Thoracic aorta (tissue), 2 donors: ENCODE results near the gene DYNC1H1. TPM values are rescaled to one million over a fixed set of nuclear protein-coding genes. Genes with fewer than 3 reads are reported as not detected.

Experiments used
- ATAC-seq: fragments of 150-250 bp; one replicate; pipeline ENCODE4 v1.8.0; 2017; ENCODE audit warnings: low read depth; ENCODE audit not compliant: insufficient number of reproducible peaks, low FRiP score
- DNase-seq: peaks from one replicate; pipeline ENCODE4 v3.0.0-alpha.2; 2020; ENCODE audit warnings: low spot score
- H3K27ac ChIP-seq, 2 donors: fragments of 200-600 bp; sonication (generic); 1 replicate in 1 of 2; 2 replicates in 1 of 2; pipeline ENCODE4 v1.5.1; 2016; ENCODE audit warnings: mild to moderate bottlenecking in 2 of 2, moderate library complexity in 2 of 2
- H3K27me3 ChIP-seq: fragments of 200-600 bp; sonication (generic); replicated peaks from 2 replicates; pipeline ENCODE4 v1.6.0; 2016; ENCODE audit warnings: mild to moderate bottlenecking; ENCODE audit not compliant: insufficient read depth
- H3K36me3 ChIP-seq: fragments of 200-600 bp; sonication (generic); one replicate; pipeline ENCODE4 v1.5.1; 2016
- H3K4me1 ChIP-seq, 2 donors: fragments of 200-600 bp; sonication (generic); 1 replicate in 1 of 2; 2 replicates in 1 of 2; pipeline versions ENCODE4 v1.5.1 to v1.6.0; 2016; ENCODE audit warnings: low read depth in 2 of 2, mild to moderate bottlenecking in 1 of 2; ENCODE audit not compliant: control insufficient read depth in 1 of 2
- H3K4me3 ChIP-seq: fragments of 200-600 bp; sonication (generic); 2 replicates; pipeline ENCODE4 v1.5.1; 2016; ENCODE audit warnings: mild to moderate bottlenecking
- H3K9me3 ChIP-seq: fragments of 200-600 bp; sonication (generic); 2 replicates; pipeline ENCODE4 v1.5.1; 2016
- total RNA-seq, 2 donors: library from RNA; depleted of rRNA; stranded (reverse); fragments of >200 nt; gene quantifications; one replicate each; pipeline versions ENCODE4 v1.1.0 to v1.2.3, GENCODE V29; 2016
- TF ChIP-seq, protein P1 (sequence below): fragments of 200-600 bp; sonication (generic); IDR thresholded peaks from one replicate; pipeline ENCODE4 v1.5.1; 2019; ENCODE audit warnings: antibody characterized with exemption

Gene DYNC1H1
- total RNA-seq, 2 donors from 2014 or later = 517 to 555 TPM

DNA sequence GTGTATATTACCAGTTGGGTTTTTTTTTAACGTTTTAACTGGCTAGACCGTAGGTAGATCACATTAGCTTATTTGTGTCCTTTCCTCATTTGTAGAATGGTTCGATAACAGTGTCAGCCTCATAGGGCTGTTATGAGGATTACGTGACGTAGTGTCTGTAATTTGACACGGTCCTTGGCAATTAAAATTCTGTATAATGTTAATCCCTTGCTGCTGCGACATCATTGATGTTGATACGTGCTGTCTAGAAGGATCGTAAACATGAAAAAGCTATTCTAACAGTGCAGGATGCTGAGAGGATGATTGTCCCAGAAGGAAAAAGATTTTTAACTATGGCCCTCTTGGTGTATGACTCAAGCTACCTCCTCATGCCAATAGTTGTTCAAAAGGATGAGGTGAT is 71.5 kb downstream of the DYNC1H1 start:
- DNase-seq (no peak), ATAC-seq (no peak)
- TF ChIP-seq, protein P1, sequence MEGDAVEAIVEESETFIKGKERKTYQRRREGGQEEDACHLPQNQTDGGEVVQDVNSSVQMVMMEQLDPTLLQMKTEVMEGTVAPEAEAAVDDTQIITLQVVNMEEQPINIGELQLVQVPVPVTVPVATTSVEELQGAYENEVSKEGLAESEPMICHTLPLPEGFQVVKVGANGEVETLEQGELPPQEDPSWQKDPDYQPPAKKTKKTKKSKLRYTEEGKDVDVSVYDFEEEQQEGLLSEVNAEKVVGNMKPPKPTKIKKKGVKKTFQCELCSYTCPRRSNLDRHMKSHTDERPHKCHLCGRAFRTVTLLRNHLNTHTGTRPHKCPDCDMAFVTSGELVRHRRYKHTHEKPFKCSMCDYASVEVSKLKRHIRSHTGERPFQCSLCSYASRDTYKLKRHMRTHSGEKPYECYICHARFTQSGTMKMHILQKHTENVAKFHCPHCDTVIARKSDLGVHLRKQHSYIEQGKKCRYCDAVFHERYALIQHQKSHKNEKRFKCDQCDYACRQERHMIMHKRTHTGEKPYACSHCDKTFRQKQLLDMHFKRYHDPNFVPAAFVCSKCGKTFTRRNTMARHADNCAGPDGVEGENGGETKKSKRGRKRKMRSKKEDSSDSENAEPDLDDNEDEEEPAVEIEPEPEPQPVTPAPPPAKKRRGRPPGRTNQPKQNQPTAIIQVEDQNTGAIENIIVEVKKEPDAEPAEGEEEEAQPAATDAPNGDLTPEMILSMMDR = no peak
- H3K36me3 ChIP-seq = peaks cover 89% of the 10 kb centered on the region
- no peaks in the 10 kb centered on the region for H3K27me3 ChIP-seq
- H3K9me3 ChIP-seq = no peaks in the 10 kb centered on the region
- H3K4me3 ChIP-seq = no peak overlapping the region
- no peaks in the 10 kb centered on the region for H3K4me1 ChIP-seq
- no peak overlapping the region for H3K27ac ChIP-seq

DNA sequence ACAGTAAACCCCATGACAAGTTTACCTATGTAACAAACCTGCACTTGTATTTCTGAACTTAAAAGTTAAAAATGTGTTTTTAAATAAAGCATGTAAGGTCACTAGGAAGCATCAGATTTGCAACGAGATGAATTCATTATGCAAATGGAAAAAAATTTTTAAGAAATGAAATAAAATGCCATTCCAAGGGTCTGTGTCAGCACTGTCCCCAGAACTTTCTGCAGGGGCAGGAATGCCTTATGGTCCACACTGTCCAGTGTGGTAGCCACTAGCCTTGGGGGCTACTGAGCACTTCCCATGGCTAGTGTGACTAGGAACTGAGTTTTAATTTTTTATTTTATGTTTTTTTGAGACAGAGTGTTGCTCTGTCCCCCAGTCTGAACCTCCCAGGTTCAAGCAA is 73.3 kb downstream of the DYNC1H1 start:
- Histone ChIP-seq H3K27ac (no peak overlapping the region), H3K36me3 (peaks cover 95% of the 10 kb centered on the region), H3K4me3 (no peak overlapping the region), H3K9me3 (no peaks in the 10 kb centered on the region), H3K4me1 (no peaks in the 10 kb centered on the region), H3K27me3 (no peaks in the 10 kb centered on the region)
- ATAC-seq (no peak), DNase-seq (no peak)
- TF ChIP-seq, protein P1 = no peak

DNA sequence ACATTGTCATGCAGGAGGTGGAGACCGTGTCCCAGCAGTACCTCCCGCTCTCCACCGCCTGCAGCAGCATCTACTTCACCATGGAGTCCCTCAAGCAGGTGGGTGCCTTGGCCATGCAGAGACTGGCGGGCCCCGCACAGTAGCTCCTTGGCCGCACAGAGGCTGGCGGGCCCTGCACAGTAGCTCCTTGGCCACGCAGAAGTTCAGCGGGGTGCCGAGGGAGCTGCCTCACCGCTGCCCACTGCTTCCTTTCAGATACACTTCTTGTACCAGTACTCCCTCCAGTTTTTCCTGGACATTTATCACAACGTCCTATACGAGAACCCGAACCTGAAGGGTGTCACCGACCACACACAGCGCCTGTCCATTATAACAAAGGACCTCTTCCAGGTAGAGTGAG is 74.8 kb downstream of the DYNC1H1 start:
- TF ChIP-seq, protein P1 = no peak
- ATAC-seq = no peak
- no peak for DNase-seq
- Histone ChIP-seq H3K4me3 (no peak overlapping the region), H3K27ac (no peak overlapping the region), H3K27me3 (no peaks in the 10 kb centered on the region), H3K4me1 (no peaks in the 10 kb centered on the region), H3K36me3 (peaks cover 95% of the 10 kb centered on the region), H3K9me3 (no peaks in the 10 kb centered on the region)

DNA sequence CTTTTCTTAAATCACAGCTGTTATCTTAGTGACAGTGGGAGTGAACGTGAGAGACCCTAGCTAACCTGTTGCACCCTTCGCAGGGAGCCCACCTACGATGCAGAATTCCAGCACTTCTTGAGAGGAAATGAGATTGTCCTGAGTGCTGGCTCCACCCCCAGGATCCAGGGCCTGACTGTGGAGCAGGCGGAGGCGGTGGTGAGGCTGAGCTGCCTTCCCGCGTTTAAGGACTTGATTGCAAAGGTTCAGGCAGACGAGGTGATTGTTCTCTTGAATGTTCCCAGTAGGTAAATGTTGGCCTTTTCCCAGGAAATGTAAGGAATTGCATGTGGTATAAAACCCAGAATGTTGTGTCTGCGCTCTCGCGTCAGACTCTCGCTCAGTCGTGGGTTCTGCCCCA is 75.8 kb downstream of the DYNC1H1 start:
- no peaks in the 10 kb centered on the region for H3K4me1 ChIP-seq
- H3K27me3 ChIP-seq = no peaks in the 10 kb centered on the region
- DNase-seq (no peak), ATAC-seq (no peak)
- peaks cover 94% of the 10 kb centered on the region for H3K36me3 ChIP-seq
- no peaks in the 10 kb centered on the region for H3K9me3 ChIP-seq
- TF ChIP-seq, protein P1 = no peak
- no peak overlapping the region for H3K4me3 ChIP-seq
- no peak overlapping the region for H3K27ac ChIP-seq

DNA sequence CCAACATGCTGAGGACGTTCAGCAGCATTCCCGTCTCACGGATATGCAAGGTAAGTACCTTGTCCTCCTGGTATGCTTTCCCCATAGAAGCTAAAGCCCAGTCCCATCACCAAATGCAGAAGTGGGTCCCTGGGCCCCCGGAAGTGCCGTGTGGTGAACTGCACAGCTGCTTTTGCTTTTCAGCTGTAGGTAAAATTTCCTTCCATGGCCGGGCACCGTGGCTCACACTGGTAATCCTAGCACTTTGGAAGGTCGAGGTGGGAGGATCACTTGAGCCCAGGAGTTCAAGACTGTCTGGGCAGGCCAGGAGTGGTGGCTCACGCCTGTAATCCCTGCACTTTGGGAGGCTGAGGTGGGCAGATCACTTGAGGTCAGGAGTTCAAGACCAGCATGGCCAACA is 78.3 kb downstream of the DYNC1H1 start:
- peaks cover 77% of the 10 kb centered on the region for H3K36me3 ChIP-seq

More for the DNA sequence above, 78.3 kb downstream of the DYNC1H1 start:
- ATAC-seq = no peak
- H3K27ac ChIP-seq = no peak overlapping the region
- no peak overlapping the region for H3K4me3 ChIP-seq
- TF ChIP-seq, protein P1 = no peak
- H3K9me3 ChIP-seq = no peaks in the 10 kb centered on the region
- peaks cover 0 to 12% of the 10 kb centered on the region in 2 donors for H3K4me1 ChIP-seq
- no peaks in the 10 kb centered on the region for H3K27me3 ChIP-seq
- no peak for DNase-seq
